Progenitor cell of endocrine pancreas (in vitro differentiated cells): ENCODE measurements around the gene CTNNA3. TPM values are rescaled to one million over a fixed set of nuclear protein-coding genes. Genes with fewer than 3 reads are reported as not detected.

Experiments used
- DNase-seq: peaks from one replicate; pipeline ENCODE4 v3.0.0; 2021; ENCODE audit warnings: low spot score; ENCODE audit not compliant: unreplicated experiment
- H3K27ac Mint-ChIP-seq: 2 replicates; pipeline ENCODE4 v1.8.0; 2021; ENCODE audit warnings: mild to moderate bottlenecking, moderate library complexity, mixed read lengths
- H3K27me3 Mint-ChIP-seq: 2 replicates; pipeline ENCODE4 v1.8.0; 2021; ENCODE audit warnings: mixed read lengths
- H3K36me3 Mint-ChIP-seq: 2 replicates; pipeline ENCODE4 v1.8.0; 2022; ENCODE audit warnings: mixed read lengths; ENCODE audit not compliant: insufficient read depth
- H3K4me1 Mint-ChIP-seq: 2 replicates; pipeline ENCODE4 v1.8.0; 2021; ENCODE audit warnings: low read depth, mixed read lengths
- H3K4me3 Mint-ChIP-seq: 2 replicates; pipeline ENCODE4 v1.8.0; 2021; ENCODE audit warnings: low read depth, mild to moderate bottlenecking, moderate library complexity, mixed read lengths
- H3K9me3 Mint-ChIP-seq: 2 replicates; pipeline ENCODE4 v1.8.0; 2021; ENCODE audit warnings: low read depth, mixed read lengths
- total RNA-seq: library from RNA; stranded (reverse); gene quantifications from 2 replicates; pipeline ENCODE4 v1.2.1, GENCODE V29; 2021
- TF ChIP-seq, protein P1 (sequence below): fragments of 200-600 bp; sonication (generic); IDR thresholded peaks from one replicate; pipeline ENCODE4 v1.5.0; 2021; ENCODE audit warnings: antibody characterized with exemption, mild to moderate bottlenecking; ENCODE audit not compliant: unreplicated experiment

CTNNA3 gene
- total RNA-seq, 1 donor from 2014 or later = 1.7 TPM

DNA sequence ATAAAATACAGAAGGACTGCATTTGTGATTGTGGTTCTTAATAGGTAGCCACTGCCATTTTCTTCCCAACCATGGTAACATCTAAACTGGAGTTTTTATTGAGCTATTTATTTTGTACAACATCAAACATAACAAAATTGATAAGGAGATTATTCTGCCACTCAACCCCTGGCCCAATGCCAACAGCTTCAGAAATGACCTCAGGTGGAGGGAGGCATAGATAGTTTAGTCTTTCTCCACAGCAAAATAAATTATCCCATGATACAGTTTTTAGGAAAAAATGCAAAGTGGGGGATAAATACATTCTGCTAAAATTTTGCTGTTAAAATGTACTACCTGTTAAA lies 712.5 kb downstream of the CTNNA3 start:
- no peaks in the 10 kb centered on the region for H3K9me3 Mint-ChIP-seq
- H3K36me3 Mint-ChIP-seq = no peaks in the 10 kb centered on the region
- no peak overlapping the region for H3K27ac Mint-ChIP-seq

DNA sequence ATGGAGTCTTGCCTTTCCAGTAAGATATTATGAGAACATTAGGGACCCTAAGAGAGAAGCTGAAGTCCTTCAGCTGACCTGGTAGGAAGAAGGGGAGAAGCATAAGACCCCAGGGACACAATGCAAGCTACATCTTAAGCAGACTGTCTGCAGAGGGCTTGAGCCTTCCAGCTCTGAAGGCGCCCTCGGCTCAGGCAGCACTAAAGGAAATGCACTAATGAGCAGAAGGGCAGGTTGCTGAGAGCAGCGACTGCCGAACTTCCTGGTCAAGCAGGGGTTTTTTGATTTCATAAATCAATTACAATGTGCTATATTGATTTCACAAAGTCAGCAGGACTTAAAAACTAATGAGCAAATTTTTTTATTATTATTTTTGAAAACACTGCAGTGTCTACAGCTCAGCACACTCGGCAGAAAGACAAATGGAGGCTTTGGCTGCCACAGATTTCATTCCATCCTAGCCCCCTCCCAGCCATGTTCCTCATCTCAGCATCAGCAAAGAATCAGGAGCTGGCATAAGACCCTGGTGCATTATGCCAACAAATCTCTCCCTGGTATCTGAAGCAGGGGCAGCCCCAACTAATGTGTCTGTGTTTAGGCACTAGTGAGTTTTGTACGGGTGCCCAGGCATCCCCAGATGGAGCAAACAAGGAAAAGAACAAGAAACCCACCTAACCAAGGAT lies 713.1 kb downstream of the CTNNA3 start:
- no peak for DNase-seq
- no peaks in the 10 kb centered on the region for H3K36me3 Mint-ChIP-seq
- H3K4me1 Mint-ChIP-seq = peaks cover 8% of the 10 kb centered on the region
- TF ChIP-seq, protein P1, sequence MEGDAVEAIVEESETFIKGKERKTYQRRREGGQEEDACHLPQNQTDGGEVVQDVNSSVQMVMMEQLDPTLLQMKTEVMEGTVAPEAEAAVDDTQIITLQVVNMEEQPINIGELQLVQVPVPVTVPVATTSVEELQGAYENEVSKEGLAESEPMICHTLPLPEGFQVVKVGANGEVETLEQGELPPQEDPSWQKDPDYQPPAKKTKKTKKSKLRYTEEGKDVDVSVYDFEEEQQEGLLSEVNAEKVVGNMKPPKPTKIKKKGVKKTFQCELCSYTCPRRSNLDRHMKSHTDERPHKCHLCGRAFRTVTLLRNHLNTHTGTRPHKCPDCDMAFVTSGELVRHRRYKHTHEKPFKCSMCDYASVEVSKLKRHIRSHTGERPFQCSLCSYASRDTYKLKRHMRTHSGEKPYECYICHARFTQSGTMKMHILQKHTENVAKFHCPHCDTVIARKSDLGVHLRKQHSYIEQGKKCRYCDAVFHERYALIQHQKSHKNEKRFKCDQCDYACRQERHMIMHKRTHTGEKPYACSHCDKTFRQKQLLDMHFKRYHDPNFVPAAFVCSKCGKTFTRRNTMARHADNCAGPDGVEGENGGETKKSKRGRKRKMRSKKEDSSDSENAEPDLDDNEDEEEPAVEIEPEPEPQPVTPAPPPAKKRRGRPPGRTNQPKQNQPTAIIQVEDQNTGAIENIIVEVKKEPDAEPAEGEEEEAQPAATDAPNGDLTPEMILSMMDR = no peak
- no peak overlapping the region for H3K4me3 Mint-ChIP-seq
- no peaks in the 10 kb centered on the region for H3K9me3 Mint-ChIP-seq
- no peaks in the 10 kb centered on the region for H3K27me3 Mint-ChIP-seq
- H3K27ac Mint-ChIP-seq = peak overlapping the region; percentile 83

More for the DNA sequence above, 712.5 kb downstream of the CTNNA3 start:
- peaks cover 8% of the 10 kb centered on the region for H3K4me1 Mint-ChIP-seq
- no peak overlapping the region for H3K4me3 Mint-ChIP-seq
- TF ChIP-seq, protein P1 = no peak
- no peak for DNase-seq
- H3K27me3 Mint-ChIP-seq = no peaks in the 10 kb centered on the region

- Mint-ChIP-seq H3K27me3 (no peaks in the 10 kb centered on the region), H3K4me3 (no peak overlapping the region), H3K27ac (no peak overlapping the region), H3K36me3 (no peaks in the 10 kb centered on the region), H3K9me3 (no peaks in the 10 kb centered on the region), H3K4me1 (peaks cover 8% of the 10 kb centered on the region)
- no peak for DNase-seq
- TF ChIP-seq, protein P1 = no peak
These were observed 714.0 kb downstream of the CTNNA3 start for GRCh38 chr10:66982053-66982420.

GRCh38 chr10:66981361-66982052 lies 714.5 kb downstream of the CTNNA3 start:
- DNase-seq = no peak
- Mint-ChIP-seq H3K4me3 (no peak overlapping the region), H3K9me3 (no peaks in the 10 kb centered on the region), H3K27me3 (no peaks in the 10 kb centered on the region), H3K36me3 (no peaks in the 10 kb centered on the region), H3K4me1 (peaks cover 8% of the 10 kb centered on the region), H3K27ac (no peak overlapping the region)
- TF ChIP-seq, protein P1 = no peak

- no peak overlapping the region for H3K27ac Mint-ChIP-seq
- no peaks in the 10 kb centered on the region for H3K9me3 Mint-ChIP-seq
- no peak for DNase-seq
- H3K4me1 Mint-ChIP-seq = peaks cover 8% of the 10 kb centered on the region
- no peaks in the 10 kb centered on the region for H3K36me3 Mint-ChIP-seq
- TF ChIP-seq, protein P1 = no peak
- no peaks in the 10 kb centered on the region for H3K27me3 Mint-ChIP-seq
- H3K4me3 Mint-ChIP-seq = no peak overlapping the region
These were observed 715.7 kb downstream of the CTNNA3 start for GRCh38 chr10:66980246-66980815.
